Inferior parietal cortex (tissue), 1 donor: Measurements from ENCODE around the gene HSD11B2.

Experiments used
- DNase-seq: peaks from one replicate; pipeline ENCODE4 v3.0.0-alpha.2; 2016; ENCODE audit errors: extremely low spot score

HSD11B2 gene

DNA sequence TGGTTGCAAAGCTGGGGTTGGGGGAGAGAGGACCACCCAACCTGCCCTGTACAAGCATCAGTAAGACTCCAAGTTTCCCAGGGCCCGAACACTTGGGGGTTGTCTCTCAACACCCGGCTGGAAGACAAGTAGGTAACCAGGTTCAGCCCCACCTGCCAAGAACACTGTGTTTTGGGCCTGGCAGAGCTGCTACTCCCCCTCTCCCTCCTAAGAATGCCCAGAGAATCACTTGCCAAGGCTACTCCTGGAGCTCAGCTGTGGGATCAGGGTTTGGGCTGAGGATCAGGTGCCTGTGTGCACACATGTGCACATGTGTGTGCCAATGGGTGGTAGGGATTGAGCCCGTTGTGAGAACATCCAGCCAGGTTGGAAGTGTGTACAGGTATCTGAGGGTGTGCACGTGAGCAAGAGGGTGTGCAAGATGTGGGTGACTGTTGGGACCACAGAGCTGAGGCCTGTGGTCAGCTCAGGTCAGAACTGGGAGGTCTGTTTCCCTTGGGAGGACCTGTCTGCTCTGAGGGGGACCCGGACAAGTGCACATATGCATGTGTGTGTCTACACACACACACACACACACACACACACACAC is 2.3 kb downstream of the HSD11B2 start:
- DNase-seq, result no peak

DNA sequence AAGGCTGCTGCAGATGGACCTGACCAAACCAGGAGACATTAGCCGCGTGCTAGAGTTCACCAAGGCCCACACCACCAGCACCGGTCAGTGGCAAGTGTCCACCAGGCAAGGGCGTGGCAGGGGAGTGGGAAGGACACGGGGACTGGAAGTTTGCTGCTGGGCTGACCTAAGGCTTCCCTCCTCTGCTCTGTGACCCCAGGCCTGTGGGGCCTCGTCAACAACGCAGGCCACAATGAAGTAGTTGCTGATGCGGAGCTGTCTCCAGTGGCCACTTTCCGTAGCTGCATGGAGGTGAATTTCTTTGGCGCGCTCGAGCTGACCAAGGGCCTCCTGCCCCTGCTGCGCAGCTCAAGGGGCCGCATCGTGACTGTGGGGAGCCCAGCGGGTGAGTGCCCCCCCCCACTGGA is 4.8 kb downstream of the HSD11B2 start:
- no peak for DNase-seq

DNA sequence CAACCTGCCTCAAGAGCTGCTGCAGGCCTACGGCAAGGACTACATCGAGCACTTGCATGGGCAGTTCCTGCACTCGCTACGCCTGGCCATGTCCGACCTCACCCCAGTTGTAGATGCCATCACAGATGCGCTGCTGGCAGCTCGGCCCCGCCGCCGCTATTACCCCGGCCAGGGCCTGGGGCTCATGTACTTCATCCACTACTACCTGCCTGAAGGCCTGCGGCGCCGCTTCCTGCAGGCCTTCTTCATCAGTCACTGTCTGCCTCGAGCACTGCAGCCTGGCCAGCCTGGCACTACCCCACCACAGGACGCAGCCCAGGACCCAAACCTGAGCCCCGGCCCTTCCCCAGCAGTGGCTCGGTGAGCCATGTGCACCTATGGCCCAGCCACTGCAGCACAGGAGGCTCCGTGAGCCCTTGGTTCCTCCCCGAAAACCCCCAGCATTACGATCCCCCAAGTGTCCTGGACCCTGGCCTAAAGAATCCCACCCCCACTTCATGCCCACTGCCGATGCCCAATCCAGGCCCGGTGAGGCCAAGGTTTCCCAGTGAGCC is 5.8 kb downstream of the HSD11B2 start:
- no peak for DNase-seq

DNA sequence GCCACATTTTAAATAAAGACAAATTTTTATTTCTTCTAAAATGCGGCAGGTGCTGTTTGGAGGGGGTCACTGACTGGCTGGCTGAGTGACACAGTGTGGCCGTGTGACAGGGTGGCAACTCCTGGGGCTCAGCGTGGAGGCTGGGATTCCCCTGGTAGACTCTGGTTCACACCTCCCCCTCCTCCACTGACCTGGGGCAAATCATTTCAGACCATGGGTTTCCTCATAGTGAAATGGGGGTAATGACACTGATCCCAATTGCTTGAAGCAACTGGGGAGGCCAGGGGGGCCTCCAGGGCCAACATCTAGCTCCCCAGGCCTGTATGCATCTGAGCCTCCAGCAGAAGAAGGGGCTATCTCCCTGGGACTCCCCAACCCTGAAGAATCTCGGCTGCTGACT is 6.6 kb downstream of the HSD11B2 start:
- no peak for DNase-seq

DNA sequence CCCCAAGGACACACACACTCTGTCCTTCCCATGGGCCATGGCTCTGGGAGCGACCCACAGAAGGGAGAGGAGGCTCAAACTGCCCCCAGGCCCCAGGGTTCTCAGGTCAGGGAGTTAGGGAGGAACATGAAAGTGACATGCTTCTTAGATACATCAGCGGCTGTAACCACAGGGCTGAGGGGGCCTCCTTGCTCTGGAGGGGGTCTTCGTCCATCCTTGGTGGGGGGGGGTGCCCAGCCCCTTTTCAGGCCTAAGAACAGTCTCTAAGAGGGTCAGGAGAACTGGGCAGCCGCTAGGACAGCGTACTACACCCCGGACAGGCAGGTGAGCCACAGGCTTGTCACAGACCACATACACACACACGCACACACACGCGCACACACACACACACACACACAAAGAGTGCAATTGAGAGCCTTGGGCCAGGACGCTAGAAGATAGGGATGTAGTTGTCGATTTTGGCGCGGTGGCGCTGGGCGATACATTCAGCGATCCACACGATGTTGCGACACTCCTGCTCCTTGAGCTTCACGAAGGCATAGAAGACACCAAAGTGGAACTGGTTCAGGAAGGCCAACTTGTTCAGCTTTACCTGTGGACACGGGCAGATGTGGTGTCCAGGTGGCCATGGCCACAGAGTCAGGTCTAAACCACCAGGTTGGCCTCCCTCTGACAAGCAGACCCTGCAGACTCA is 7.3 kb downstream of the HSD11B2 start:
- DNase-seq, result no peak

DNA sequence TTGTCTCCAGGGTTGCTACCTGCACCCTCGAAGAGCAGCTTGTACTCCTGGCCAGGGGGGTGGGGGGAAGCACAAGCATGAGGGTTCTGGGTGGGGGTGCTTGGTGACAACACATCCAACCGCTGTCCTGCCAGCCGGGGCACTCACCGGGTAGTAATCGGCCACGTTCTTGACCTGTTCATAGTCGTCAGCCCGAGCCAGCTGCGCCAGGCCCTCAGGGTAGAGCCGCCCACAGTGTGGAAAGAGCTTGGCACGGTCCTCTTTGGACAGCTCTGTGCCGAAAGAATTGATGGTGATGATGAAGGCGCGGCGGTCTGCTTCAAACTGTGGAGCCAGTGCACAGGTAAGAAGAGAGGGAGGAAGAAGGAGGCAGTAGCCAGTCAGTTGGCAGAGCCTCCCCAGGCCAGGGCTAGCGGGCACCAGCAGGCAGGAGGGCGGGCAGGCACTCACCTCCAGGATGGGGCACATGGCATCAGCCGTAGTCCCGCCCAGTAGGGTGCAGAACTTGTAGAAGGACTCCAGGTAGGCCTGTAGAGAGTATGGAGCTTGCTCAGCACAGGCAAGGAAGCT is 8.0 kb downstream of the HSD11B2 start:
- DNase-seq, result no peak

DNA sequence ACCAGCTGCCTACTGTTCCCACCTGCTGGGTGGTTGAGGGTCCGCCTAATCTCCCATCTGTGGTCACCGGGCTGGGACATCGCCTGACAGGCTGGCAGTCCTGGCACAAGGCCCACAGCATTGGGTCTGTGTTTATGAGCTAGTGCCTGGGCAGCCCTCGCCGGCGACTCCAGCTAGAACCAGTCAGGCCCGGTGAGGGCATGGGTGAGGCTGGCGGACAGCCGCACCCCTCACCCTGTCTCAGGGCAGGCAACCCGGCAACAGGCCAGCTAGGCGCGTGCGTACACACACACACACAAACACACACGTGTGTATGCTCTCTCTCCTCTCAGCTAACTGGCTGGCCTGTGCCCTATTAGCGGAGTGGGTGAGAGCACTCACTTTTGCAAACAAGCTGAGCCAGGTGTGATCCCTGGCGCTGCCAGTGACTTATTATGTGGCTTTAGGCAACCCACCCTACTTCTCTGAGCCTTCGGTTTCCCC is 10.4 kb downstream of the HSD11B2 start:
- no peak for DNase-seq

DNA sequence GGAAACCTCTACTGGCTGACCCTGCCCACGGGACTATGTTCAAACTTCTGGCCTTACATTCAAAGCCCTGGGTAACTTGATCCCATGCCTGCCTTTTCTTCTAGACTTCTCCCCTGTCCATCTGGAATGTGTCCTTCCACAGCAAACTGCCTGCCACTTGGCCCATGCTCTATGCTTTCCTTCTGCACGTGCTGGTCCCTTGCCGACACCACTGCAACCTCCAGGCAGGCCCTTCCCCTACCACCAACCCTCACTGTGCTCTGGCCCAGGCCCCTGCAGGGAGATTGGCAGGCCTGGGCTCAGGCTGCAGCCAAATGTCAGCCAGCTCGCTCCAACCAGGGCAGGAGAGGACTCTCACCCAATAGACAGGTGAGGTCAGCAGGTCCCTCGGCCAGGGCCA is 11.0 kb downstream of the HSD11B2 start:
- DNase-seq, result no peak

DNA sequence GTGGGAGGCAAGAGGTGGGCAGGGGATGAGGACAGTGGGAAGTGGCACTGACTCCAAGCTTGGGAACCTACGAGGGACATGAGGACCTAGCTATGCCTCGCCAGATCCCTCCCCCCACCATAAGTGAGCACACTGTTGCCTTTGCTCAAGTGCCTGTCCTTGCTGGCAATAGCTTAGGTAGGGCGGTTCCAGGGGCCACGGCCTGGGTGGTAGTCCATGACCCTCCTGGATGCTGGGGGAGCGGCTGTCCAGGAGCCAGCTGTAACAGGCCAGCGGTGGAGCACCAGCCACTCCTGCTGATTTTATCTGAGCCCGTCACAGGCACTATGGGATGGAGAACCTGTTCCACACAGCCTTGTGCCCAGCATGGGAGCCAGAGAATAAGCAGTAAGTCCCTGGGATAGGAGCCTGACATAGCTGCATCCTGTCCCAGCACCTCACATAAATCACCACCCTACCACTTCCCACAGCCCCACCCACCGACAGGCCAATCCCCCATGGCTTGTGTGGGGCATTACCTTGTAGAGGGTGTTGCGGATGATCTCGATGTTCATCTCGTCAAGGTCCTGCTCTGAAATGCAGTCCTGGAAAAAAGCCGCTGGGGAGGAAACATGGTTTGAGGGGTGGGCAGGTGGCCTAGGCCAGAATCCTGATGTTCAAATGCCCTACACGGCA is 11.8 kb downstream of the HSD11B2 start:
- DNase-seq, result no peak

DNA sequence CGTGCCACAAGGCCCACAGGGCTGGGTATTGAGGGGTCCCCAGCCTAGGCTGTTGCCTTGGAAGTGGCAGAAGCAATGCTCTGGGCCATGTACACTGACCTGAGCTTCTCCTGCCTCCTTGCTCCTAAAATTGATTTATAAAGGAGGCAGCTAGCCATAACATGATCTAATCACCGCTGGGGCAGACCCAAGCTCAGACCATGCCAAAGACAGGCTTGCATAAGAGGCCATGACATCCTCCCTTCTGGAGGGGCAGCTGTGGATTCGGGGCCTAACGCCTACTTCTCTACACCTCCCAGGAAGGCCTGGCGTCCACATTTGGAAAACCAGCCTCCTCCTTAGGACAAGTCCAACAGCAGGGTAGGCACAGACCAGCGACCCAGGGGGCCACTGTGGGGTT is 12.3 kb downstream of the HSD11B2 start:
- DNase-seq, result no peak

DNA sequence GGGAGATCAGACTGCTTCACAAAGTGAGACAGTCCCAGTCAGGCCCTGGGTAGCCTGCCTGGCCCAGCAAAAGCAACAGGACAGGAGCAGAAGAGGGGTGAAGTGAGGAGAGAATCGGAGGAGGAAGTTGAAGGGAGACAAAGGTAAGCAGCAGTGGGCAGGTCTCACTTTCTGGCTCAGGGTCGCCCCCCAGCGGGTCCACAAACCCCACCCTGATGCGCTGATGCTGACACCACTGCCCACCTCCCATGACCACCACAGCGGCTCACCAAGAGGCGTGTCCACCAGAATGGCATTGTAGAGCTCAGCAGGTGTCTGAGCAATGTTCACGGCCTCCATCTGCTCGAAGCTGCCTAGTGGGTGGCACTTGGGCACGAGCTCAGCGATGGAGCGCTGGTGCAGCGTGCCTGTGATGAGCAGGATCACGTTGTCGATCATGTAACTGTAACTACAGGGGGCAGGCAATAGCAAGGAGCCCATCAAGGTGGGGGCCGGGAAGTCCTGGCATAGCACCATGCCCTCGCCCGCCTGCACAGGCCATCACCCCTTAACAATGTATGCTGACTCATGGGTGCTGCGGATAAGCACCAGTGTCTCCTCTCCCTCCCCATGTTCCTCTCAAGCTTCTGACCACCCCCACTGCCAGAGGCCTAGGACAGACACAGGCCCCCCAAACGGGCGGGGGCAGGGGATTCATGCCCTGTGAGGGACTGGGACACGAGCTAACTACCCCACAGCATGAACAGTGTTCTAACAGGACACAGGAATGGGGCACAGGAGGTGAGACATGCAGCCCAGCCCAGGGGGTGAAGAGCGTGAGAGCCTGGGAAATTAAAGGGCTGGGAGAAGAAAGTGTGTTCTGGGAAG is 13.6 kb downstream of the HSD11B2 start:
- DNase-seq, result no peak

DNA sequence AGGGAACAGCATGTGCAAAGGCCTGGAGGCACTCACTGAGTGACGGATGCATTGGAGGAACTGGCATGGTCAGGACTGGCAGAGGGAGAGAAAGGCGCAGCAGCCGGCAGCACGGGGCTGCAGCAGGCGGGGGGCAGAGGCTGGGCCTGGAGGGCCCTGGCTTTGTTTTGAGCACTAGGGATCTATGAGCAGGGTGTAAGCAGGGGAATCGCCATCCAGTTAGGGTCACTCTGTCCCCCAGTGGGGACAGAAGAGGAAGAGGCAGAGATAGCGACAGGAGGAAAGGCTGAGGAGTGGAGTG is 14.2 kb downstream of the HSD11B2 start:
- no peak for DNase-seq

DNA sequence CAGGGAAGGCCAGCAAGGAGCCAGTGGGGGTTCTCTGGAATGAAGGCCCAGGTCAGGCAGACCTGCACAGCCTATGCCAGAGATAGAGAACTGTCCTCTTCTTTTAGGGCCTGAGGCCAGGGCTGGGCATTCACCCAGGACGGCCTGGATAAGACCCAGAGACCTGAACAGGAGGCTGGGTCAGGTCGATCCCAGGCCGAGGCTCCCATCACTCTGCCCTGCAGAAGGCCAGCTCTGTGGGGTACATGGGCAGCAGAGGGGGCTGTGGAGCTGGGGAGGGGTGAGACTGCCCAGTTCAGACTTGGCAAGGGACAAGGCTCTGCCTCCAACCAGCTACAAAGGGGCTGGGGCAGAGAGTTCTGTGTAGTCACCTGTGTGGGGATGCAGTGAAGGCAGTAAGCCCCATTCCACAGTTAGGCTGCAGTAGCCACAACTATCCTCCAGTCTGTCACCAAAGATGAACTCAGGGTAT is 14.6 kb downstream of the HSD11B2 start:
- no peak for DNase-seq

DNA sequence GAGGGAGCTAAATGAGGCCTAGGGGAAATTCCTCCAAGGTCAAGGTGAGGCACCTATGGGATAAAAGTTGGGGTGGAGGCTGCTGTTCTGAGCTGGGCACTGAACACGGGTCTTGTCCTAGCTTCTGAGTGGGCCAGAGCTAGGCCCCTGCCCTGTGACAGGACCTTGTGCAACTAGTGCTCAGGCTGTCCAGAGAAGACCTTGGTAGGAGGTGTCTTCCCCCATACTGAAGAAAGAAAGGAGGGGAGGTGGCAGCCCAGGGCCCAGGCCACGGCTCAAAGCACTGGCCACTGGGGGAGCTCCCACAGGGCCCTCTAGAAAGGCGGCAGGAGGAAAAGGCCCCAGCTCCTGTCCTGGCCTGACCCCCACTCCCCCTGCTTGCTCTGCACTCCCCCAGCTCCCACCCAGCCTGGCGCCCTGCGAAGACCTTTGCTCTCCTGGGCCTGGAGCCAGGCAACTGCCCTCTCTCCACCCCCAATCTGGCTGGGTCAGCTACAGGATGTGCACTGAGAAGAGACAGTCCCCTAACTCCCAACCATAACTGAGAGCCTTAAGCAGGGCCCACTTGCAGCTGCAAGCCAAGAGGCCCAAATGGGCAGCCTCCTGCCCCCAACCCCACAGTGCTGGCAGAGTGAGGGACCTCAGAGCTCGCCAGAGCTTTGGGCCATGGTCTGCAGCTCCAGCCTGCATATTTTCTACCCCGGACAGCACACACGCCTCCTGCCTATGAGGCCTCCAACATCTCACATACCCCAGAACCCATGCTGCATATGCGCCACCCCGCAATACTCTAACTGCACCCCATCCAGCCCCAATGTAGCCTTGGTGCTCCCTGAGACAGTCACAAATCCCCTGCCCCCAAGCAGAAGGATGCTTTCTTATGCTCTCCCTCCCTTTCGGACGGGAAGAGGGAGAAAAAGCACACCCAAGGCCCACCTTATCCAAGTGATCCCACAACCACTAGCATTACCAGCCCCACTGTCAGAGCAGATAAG is 15.3 kb downstream of the HSD11B2 start:
- no peak for DNase-seq

DNA sequence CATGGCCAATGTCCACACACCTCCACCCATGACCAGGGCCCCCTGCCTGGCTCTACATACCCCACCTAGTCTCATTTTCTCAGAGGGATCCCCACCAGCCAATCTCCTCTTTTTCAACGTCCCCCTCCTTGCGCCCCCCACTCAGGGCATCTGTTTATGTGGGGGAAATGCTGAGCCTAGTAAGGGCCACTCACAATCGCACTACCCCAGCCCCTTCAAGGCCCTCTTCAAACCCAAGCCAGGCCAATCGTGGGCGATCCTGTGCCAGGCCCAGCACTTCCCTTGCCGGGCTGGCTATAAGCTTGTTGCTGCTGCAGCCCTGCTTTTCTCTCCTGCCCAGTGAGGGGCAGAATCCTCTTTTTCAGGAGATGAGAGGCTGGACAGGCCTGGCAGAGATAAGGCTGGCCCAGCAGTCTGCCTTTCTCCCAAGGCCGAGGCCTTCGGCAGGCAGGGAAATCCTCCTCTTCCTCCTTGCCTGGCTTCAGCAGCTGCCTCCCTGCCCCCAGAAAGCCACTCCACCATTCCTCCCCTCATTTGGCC is 16.1 kb downstream of the HSD11B2 start:
- no peak for DNase-seq

DNA sequence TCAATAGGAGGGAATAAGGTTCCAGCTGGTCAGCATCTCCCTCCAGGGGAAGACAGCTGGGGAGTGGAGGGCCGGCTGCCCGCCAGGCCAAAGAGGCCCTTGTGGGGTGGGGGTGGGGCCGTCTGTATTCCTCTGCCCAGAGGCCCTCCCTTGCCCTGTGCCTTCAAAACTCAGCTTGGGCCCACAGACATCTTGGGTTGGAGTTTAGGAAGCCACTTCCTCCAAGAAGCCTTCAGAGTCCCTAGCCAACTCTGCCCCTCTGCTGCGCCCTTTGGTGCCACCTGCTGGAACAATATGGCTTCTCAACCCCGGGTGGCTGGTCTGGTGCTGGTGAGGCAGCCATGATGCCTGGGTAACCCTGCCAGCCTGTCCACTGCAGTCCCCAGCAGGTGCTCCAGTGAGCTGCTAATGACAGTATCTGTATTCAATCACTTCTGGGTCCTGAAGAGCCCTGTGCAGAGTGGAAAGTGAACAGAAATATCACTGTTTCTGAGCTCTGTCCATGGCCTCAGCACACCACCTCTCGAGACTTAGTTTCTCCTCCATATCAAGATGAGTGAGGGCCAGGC is 16.7 kb downstream of the HSD11B2 start:
- no peak for DNase-seq

DNA sequence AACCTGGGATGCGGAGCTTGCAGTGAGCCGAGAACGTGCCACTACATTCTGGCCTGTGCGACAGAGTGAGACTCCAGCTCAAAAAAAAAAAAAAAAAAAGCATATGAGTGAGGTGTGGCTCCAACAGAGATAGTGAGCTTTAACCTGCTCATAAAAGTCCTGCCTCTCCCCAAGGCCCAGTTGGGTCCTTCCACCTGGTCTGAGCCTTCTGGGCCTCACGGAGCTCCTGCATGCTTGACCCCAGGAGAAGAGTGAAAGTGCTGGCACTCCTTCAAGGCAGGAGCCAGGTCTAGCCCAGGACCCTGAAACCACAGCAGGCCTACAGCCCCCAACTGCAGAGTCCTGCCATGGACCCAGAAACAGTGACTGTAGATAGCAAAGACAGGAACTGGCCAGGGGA is 17.7 kb downstream of the HSD11B2 start:
- no peak for DNase-seq

DNA sequence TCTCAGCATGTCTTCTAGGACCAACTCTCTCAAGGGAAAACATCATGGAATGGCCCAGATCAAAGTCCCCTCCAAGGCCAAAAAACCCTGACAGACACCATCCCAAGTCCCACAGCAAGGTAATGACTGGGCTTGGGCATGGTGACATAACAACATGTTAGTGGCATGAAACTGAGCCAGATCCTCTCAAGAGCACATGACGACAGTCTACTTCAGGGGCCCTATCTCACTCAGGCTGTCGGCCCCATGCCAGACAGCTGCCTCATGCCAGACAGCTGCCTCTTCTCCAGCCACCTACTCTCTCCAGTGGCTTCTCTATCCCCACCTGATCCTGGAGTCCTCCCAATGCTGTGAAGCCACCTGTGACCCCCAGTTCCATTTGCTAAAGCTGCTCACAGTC is 18.4 kb downstream of the HSD11B2 start:
- no peak for DNase-seq

DNA sequence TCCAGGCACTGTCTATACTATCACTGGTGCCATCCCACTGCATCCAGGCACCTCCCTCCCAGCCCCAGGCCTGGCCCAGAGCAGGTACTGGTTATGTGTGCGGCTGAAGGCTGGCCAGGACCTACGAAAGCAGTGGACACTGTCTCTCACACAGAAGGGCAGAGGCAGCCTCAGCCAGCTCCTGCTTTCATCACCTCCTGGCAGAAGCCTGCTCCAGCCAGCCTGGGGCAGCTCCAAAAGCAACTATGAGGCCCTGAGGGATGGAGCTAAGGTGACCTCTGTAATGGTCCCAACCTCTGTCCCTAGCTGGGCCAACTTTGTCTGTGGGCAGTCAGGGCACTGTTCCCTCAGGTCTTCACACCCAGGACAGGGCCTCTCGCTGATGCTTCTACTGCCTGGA is 18.8 kb downstream of the HSD11B2 start:
- DNase-seq, result no peak
